Measurements from ENCODE around the gene COL4A4.

- TF ChIP-seq CTCF (IDR thresholded peaks at IDR 0.05) = no peak
- no peak for TF ChIP-seq POLR2A (IDR thresholded peaks at IDR 0.05)
These were observed at the start of gene COL4A4, which contains the start of gene COL4A3 for GRCh38 chr2:227163998-227164762.

Data from tibial nerve (tissue), 3 donors.